H1 (cell line): ENCODE measurements around the gene HHIP. TPM values are rescaled to one million over a fixed set of nuclear protein-coding genes. Genes with fewer than 3 reads are reported as not detected.

ENCODE experiments used
- CTCF ChIA-PET: fragments of 300-600 bp; sonication (Branson Sonifier 250); formaldehyde crosslinking; loops from one replicate; lab custom pipeline; 2021; ENCODE audit not compliant: partially characterized antibody; lab: Charles Lee
- POLR2A ChIA-PET: fragments of 300-600 bp; sonication (Branson Sonifier 250); formaldehyde crosslinking; loops from one replicate; lab custom pipeline; 2021; ENCODE audit warnings: inconsistent platforms; ENCODE audit not compliant: partially characterized antibody; lab: Charles Lee
- DNase-seq, 2 experiments: peaks; one replicate each; pipeline versions ENCODE4 v3.0.0 to v3.0.0-alpha.2; 2010 to 2022; ENCODE audit warnings: low spot score in 2 of 2, low read depth in 1 of 2, mixed read lengths in 1 of 2
- FAIRE-seq: peaks from 2 replicates; lab custom pipeline; 2011; peaks lifted over from hg19 to GRCh38; lab: Jason Lieb, UNC
- H2AFZ ChIP-seq: 2 replicates; pipeline ENCODE4 v1.8.1; 2012; ENCODE audit warnings: low read length, inconsistent platforms
- H2AK5ac ChIP-seq: 2 replicates; pipeline ENCODE4 v1.6.1; 2013; ENCODE audit warnings: low read depth, low read length
- H2BK120ac ChIP-seq: replicated peaks from 2 replicates; pipeline ENCODE3; 2013; ENCODE audit warnings: low read depth, low read length, inconsistent platforms
- H2BK12ac ChIP-seq: 2 replicates; pipeline ENCODE4 v1.6.1; 2013; ENCODE audit warnings: low read depth, low read length
- H2BK15ac ChIP-seq: 2 replicates; pipeline ENCODE4 v1.6.1; 2013; ENCODE audit warnings: low read length
- H2BK20ac ChIP-seq: 2 replicates; pipeline ENCODE4 v1.6.1; 2013; ENCODE audit warnings: low read length
- H2BK5ac ChIP-seq: 2 replicates; pipeline ENCODE4 v1.6.1; 2013; ENCODE audit warnings: low read depth, low read length
- H3K14ac ChIP-seq: 2 replicates; pipeline ENCODE4 v1.6.1; 2013; ENCODE audit warnings: inconsistent platforms; ENCODE audit not compliant: insufficient read length
- H3K18ac ChIP-seq: 2 replicates; pipeline ENCODE4 v1.6.1; 2013; ENCODE audit warnings: low read length; ENCODE audit errors: extremely low read depth
- H3K23ac ChIP-seq: 2 replicates; pipeline ENCODE4 v1.6.1; 2013; ENCODE audit warnings: inconsistent platforms; ENCODE audit not compliant: insufficient read length
- H3K23me2 ChIP-seq: 2 replicates; pipeline ENCODE4 v1.6.1; 2013; ENCODE audit warnings: low read depth, low read length
- H3K27ac ChIP-seq: 2 replicates; pipeline ENCODE4 v1.6.1; 2011; ENCODE audit warnings: low read depth, low read length, inconsistent platforms
- H3K27me3 ChIP-seq, 4 experiments: replicated peaks in 1 of 4; 1 replicate in 1 of 4; 2 replicates in 3 of 4; pipeline versions ENCODE4 v1.6.1 to v1.8.1; 2011 to 2013; ENCODE audit warnings: low read length in 3 of 4, mild to moderate bottlenecking in 3 of 4, inconsistent platforms in 2 of 4, mixed read lengths in 2 of 4, moderate library complexity in 1 of 4; ENCODE audit not compliant: control insufficient read depth in 3 of 4, insufficient read depth in 3 of 4; ENCODE audit errors: extremely low read depth in 1 of 4
- H3K36me3 ChIP-seq, 4 experiments: 2 replicates each; pipeline versions ENCODE4 v1.6.1 to v1.8.1; 2011 to 2013; ENCODE audit warnings: mild to moderate bottlenecking in 4 of 4, low read length in 3 of 4, moderate library complexity in 2 of 4, control low read depth in 1 of 4, inconsistent platforms in 1 of 4; ENCODE audit not compliant: insufficient read depth in 4 of 4, control insufficient read depth in 2 of 4
- H3K4ac ChIP-seq: replicated peaks from 2 replicates; pipeline ENCODE3; 2013; ENCODE audit warnings: low read length, low read depth, mixed read lengths, inconsistent platforms; ENCODE audit not compliant: insufficient read length
- H3K4me1 ChIP-seq, 4 experiments: replicated peaks in 1 of 4; 1 replicate in 1 of 4; 2 replicates in 3 of 4; pipeline versions ENCODE4 v1.6.1 to v1.8.1; 2011 to 2013; ENCODE audit warnings: low read length in 3 of 4, inconsistent platforms in 2 of 4, mixed read lengths in 1 of 4; ENCODE audit not compliant: insufficient read depth in 4 of 4, control insufficient read depth in 3 of 4
- H3K4me2 ChIP-seq, 2 experiments: 2 replicates each; pipeline versions ENCODE4 v1.6.1 to v1.8.1; 2011 to 2013; ENCODE audit warnings: low read depth in 2 of 2, low read length in 2 of 2, control low read depth in 1 of 2, inconsistent platforms in 1 of 2, mild to moderate bottlenecking in 1 of 2; ENCODE audit not compliant: insufficient read depth in 1 of 2
- H3K4me3 ChIP-seq, 4 experiments: fragments of 200-600, 300-600 bp in 1 of 4; sonication (generic), shearing (Covaris generic), sonication (Bioruptor Twin) in 1 of 4; 2 replicates each; pipeline versions ENCODE4 v1.5.1 to v1.8.1; 2011 to 2016; ENCODE audit warnings: low read length in 4 of 4, low read depth in 3 of 4, control low read depth in 2 of 4, inconsistent platforms in 2 of 4, mild to moderate bottlenecking in 2 of 4, mixed read lengths in 1 of 4, moderate library complexity in 1 of 4; ENCODE audit not compliant: insufficient read depth in 2 of 4; ENCODE audit errors: extremely low read depth in 1 of 4
- H3K56ac ChIP-seq: replicated peaks from 2 replicates; pipeline ENCODE3; 2013; ENCODE audit warnings: low read depth, mild to moderate bottlenecking, mixed read lengths, low read length, inconsistent platforms; ENCODE audit not compliant: insufficient read length
- H3K79me1 ChIP-seq: 2 replicates; pipeline ENCODE4 v1.6.1; 2013; ENCODE audit warnings: low read depth, low read length, control low read depth
- H3K79me2 ChIP-seq, 2 experiments: 2 replicates each; pipeline versions ENCODE4 v1.6.1 to v1.8.1; 2012 to 2013; ENCODE audit warnings: low read length in 2 of 2, mild to moderate bottlenecking in 2 of 2, inconsistent platforms in 1 of 2; ENCODE audit not compliant: insufficient read depth in 2 of 2, control insufficient read depth in 1 of 2
- H3K9ac ChIP-seq, 4 experiments: replicated peaks in 1 of 4; 1 replicate in 1 of 4; 2 replicates in 3 of 4; pipeline versions ENCODE4 v1.6.1 to v1.8.1; 2011 to 2013; ENCODE audit warnings: low read depth in 3 of 4, low read length in 3 of 4, control low read depth in 2 of 4, mild to moderate bottlenecking in 2 of 4, moderate library complexity in 2 of 4, inconsistent platforms in 1 of 4; ENCODE audit errors: extremely low read depth in 1 of 4
- H3K9me3 ChIP-seq, 2 experiments: 2 replicates each; pipeline versions ENCODE4 v1.6.1 to v1.8.1; 2012 to 2013; ENCODE audit warnings: mild to moderate bottlenecking in 2 of 2, moderate library complexity in 2 of 2, control low read depth in 1 of 2, inconsistent platforms in 1 of 2, low read depth in 1 of 2, low read length in 1 of 2, mixed read lengths in 1 of 2; ENCODE audit not compliant: insufficient read depth in 2 of 2
- H4K20me1 ChIP-seq, 2 experiments: replicated peaks in 1 of 2; 2 replicates each; pipeline versions ENCODE3 to v1.8.1; 2011 to 2013; ENCODE audit warnings: inconsistent platforms in 2 of 2, low read length in 2 of 2, mild to moderate bottlenecking in 1 of 2; ENCODE audit not compliant: insufficient read depth in 2 of 2, control insufficient read depth in 1 of 2
- H4K5ac ChIP-seq: 2 replicates; pipeline ENCODE4 v1.6.1; 2013; ENCODE audit warnings: low read length, low read depth, mixed read lengths, inconsistent platforms; ENCODE audit not compliant: insufficient read length
- H4K8ac ChIP-seq: 2 replicates; pipeline ENCODE4 v1.8.0; 2013; ENCODE audit warnings: mild to moderate bottlenecking, moderate library complexity, low read length, inconsistent platforms; ENCODE audit not compliant: insufficient read depth; ENCODE audit errors: extremely low read depth
- H4K91ac ChIP-seq: replicated peaks from 2 replicates; pipeline ENCODE3; 2013; ENCODE audit warnings: low read length, mixed read lengths, inconsistent platforms; ENCODE audit not compliant: insufficient read length
- ASH2L ChIP-seq: fragments of 200-600, 300-600 bp; sonication (generic); IDR thresholded peaks from one replicate; pipeline ENCODE4 v1.7.1; 2017; ENCODE audit warnings: low read length
- BACH1 ChIP-seq: IDR thresholded peaks from 2 replicates; pipeline ENCODE4 v1.6.1; 2012; ENCODE audit warnings: low read length, improper control_type of control experiment
- CHD1 ChIP-seq: IDR thresholded peaks from 2 replicates; pipeline ENCODE4 v1.6.1; 2012; ENCODE audit warnings: low read depth, low read length, improper control_type of control experiment
- CHD2 ChIP-seq: IDR thresholded peaks from 2 replicates; pipeline ENCODE4 v1.6.1; 2012; ENCODE audit warnings: low read length, improper control_type of control experiment
- CREB1 ChIP-seq: IDR thresholded peaks from 2 replicates; pipeline ENCODE4 v1.6.1; 2012; ENCODE audit warnings: inconsistent platforms
- HDAC2 ChIP-seq, 2 experiments: fragments of 300-600 bp in 1 of 2; sonication (generic) in 1 of 2; IDR thresholded peaks; 2 replicates each; pipeline ENCODE4 v1.6.1; 2011 to 2012; ENCODE audit warnings: low read depth in 2 of 2, low read length in 2 of 2, mild to moderate bottlenecking in 2 of 2, moderate library complexity in 2 of 2, borderline replicate concordance in 1 of 2, inconsistent platforms in 1 of 2
- KDM1A ChIP-seq: fragments of 200-600, 300-600 bp; sonication (generic); IDR thresholded peaks from 2 replicates; pipeline ENCODE4 v1.7.1; 2016; ENCODE audit warnings: mild to moderate bottlenecking, low read length, borderline replicate concordance
- RNF2 ChIP-seq: fragments of 200-900, 300-1000 bp; sonication (generic); IDR thresholded peaks from 2 replicates; pipeline ENCODE4 v1.7.1; 2016; ENCODE audit warnings: borderline replicate concordance, low read depth, mild to moderate bottlenecking, antibody characterized with exemption, low read length; ENCODE audit not compliant: poor library complexity, severe bottlenecking; ENCODE audit errors: missing control alignments
- RXRA ChIP-seq: IDR thresholded peaks from 2 replicates; pipeline ENCODE4 v1.6.1; 2011; ENCODE audit warnings: low read depth, mild to moderate bottlenecking, low read length, moderate library complexity; ENCODE audit not compliant: insufficient read depth
- TAF7 ChIP-seq: optimal IDR thresholded peaks from 2 replicates; pipeline ENCODE3; 2011; ENCODE audit warnings: low read depth, mild to moderate bottlenecking, inconsistent platforms, low read length, moderate library complexity, borderline replicate concordance
- WGBS, 2 experiments: shearing (Covaris generic) in 1 of 2; methylation state at CpG; one replicate each; pipeline versions ENCODE4 v1.1.6 to v1.1.7; 2013 to 2015; ENCODE audit warnings: low lambda C conversion rate in 2 of 2, mixed read lengths in 2 of 2, inconsistent platforms in 1 of 2, low coverage in 1 of 2, missing lambda C conversion rate in 1 of 2; ENCODE audit not compliant: insufficient replicate concordance in 2 of 2, insufficient coverage in 1 of 2, insufficient read length in 1 of 2; ENCODE audit errors: extremely low coverage in 1 of 2, missing lambda C conversion rate in 1 of 2; 5-methylcytosine and 5-hydroxymethylcytosine counted together
- polyA plus RNA-seq, 7 experiments: library from polyadenylated mRNA; depleted of rRNA in 3 of 7; stranded (reverse) in 5 of 7; unstranded in 2 of 7; fragments of >200 nt in 5 of 7; fragments of 200-250 nt in 2 of 7; gene quantifications; 1 replicate in 5 of 7; 2 replicates in 1 of 7; 4 replicates in 1 of 7; pipeline versions ENCODE4 v1.2.1 to v1.2.3, GENCODE V29; 2011 to 2013; ENCODE audit warnings: missing spikeins in 2 of 7, mixed read lengths in 2 of 7
- total RNA-seq: library from RNA; stranded (reverse); fragmentation: NEBNext Ultra II Directional; extraction: Animal tissue kit (Norgen Biotek cat#: 25700); gene quantifications from 2 replicates; pipeline ENCODE4 v1.2.1, GENCODE V29; 2021

HHIP gene
- total and polyA plus RNA-seq, 2 of the 8 experiments (the other 6 are each of a cell fraction or from before 2014, with no cell fraction given) = 0.05 to 1.3 TPM

DNA sequence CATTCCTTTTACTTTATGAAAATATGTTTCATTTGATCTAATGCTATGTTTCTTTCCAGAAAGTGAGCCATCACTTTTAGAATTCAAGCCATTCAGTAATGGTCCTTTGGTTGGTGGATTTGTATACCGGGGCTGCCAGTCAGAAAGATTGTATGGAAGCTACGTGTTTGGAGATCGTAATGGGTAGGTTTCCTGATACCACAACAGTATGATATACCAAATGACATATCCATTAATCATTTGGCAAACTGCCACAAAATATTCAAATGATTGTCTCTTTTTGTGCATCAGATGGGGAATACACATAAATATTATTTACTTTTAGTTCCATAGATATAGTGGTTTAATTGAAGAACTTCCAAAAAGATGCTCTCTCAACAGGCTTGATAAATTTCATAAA lies 68.2 kb downstream of the HHIP start:
- no peak for FAIRE-seq
- Histone ChIP-seq H2AFZ (no peak overlapping the region), H4K20me1 (no peaks in the 10 kb centered on the region), H3K18ac (no peak overlapping the region), H3K79me2 (no peaks in the 10 kb centered on the region), H3K4ac (no peak overlapping the region), H3K9ac (no peak overlapping the region), H2BK120ac (no peak overlapping the region), H2BK15ac (no peak overlapping the region), H3K36me3 (no peaks in the 10 kb centered on the region), H3K4me1 (no peaks in the 10 kb centered on the region), H4K8ac (no peak overlapping the region), H4K5ac (no peak overlapping the region), H3K23me2 (no peaks in the 10 kb centered on the region), H4K91ac (no peak overlapping the region), H2AK5ac (no peak overlapping the region), H3K4me2 (no peak overlapping the region), H3K79me1 (no peaks in the 10 kb centered on the region), H2BK5ac (no peak overlapping the region), H3K56ac (no peak overlapping the region), H3K23ac (no peak overlapping the region), H3K9me3 (no peaks in the 10 kb centered on the region), H2BK20ac (no peak overlapping the region), H3K4me3 (no peak overlapping the region), H3K14ac (no peak overlapping the region), H2BK12ac (no peak overlapping the region), H3K27ac (no peak overlapping the region), H3K27me3 (no peaks in the 10 kb centered on the region)
- POLR2A ChIA-PET = no interaction called here
- no peak for DNase-seq
- TF ChIP-seq BACH1 (no peak), TAF7 (no peak), ASH2L (no peak), RNF2 (no peak), RXRA (no peak), CHD1 (no peak), CHD2 (no peak), HDAC2 (IDR thresholded peaks at IDR 0.05; ENCODE audit: borderline replicate concordance in 1 of 2, low read depth in 2 of 2, low read length in 2 of 2) (no peak), CREB1 (no peak), KDM1A (no peak)
- CTCF ChIA-PET = no interaction called here
- WGBS, 2 experiments = 97% methylated on average over 3 of the region's 3 CpGs; no CpG with 5 or more reads in 1 of the 2 experiments
